ENCODE data around the gene MAPRE2. TPM values are rescaled to one million over a fixed set of nuclear protein-coding genes. Genes with fewer than 3 reads are reported as not detected.

MAPRE2 gene
- total and polyA plus RNA-seq, 2 of the 13 experiments (the other 11 are each of a cell fraction or from before 2014, with no cell fraction given), result 34.5 to 67.9 TPM

DNA sequence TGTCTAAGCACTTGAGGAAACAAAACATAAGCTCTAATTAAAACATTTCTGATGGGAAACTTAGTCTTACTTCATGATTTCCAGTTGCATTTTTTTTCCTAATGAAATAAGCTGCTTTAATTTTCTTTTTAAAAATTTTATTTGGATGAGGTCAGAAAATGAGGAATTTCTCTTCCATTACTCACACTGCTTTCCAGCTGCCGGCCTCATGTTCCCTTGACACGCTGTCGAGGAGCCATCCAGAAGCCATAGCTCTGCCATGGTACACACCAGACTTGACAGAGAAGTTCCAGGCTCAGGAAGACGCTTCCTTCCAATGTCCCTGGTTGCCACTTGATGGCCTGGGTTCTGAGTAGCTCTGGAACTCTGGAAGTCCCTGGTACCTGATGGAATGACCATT, 12.1 kb upstream of the MAPRE2 start:
- CTCF ChIA-PET (ENCODE audit: low intra/inter-chr PET ratio, low total read pairs), result no interaction called here
- TF ChIP-seq DPF2 (CRISPR knock-in tag; IDR thresholded peaks at IDR 0.05; ENCODE audit: borderline replicate concordance, low read depth), result no peak
- TF ChIP-seq, protein P1, sequence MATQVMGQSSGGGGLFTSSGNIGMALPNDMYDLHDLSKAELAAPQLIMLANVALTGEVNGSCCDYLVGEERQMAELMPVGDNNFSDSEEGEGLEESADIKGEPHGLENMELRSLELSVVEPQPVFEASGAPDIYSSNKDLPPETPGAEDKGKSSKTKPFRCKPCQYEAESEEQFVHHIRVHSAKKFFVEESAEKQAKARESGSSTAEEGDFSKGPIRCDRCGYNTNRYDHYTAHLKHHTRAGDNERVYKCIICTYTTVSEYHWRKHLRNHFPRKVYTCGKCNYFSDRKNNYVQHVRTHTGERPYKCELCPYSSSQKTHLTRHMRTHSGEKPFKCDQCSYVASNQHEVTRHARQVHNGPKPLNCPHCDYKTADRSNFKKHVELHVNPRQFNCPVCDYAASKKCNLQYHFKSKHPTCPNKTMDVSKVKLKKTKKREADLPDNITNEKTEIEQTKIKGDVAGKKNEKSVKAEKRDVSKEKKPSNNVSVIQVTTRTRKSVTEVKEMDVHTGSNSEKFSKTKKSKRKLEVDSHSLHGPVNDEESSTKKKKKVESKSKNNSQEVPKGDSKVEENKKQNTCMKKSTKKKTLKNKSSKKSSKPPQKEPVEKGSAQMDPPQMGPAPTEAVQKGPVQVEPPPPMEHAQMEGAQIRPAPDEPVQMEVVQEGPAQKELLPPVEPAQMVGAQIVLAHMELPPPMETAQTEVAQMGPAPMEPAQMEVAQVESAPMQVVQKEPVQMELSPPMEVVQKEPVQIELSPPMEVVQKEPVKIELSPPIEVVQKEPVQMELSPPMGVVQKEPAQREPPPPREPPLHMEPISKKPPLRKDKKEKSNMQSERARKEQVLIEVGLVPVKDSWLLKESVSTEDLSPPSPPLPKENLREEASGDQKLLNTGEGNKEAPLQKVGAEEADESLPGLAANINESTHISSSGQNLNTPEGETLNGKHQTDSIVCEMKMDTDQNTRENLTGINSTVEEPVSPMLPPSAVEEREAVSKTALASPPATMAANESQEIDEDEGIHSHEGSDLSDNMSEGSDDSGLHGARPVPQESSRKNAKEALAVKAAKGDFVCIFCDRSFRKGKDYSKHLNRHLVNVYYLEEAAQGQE (IDR thresholded peaks at IDR 0.05; ENCODE audit: borderline replicate concordance in 1 of 2, low read depth in 1 of 2, low read length in 2 of 2), result no peak
- no peak for TF ChIP-seq TAF15 (IDR thresholded peaks at IDR 0.05; ENCODE audit: low read depth, low read length, poor library complexity, severe bottlenecking)
- TF ChIP-seq ZNF616 (CRISPR knock-in tag; IDR thresholded peaks at IDR 0.05; ENCODE audit: low read depth), result no peak
- no peak for TF ChIP-seq GATAD2A (CRISPR knock-in tag; IDR thresholded peaks at IDR 0.05)
- TF ChIP-seq NFYC (CRISPR knock-in tag; IDR thresholded peaks at IDR 0.05), result no peak
- TF ChIP-seq HDAC2 (CRISPR knock-in tag; IDR thresholded peaks at IDR 0.05), result no peak
- TF ChIP-seq ARHGAP35 (CRISPR knock-in tag; IDR thresholded peaks at IDR 0.05; ENCODE audit: borderline replicate concordance), result no peak
- TF ChIP-seq, protein P2, sequence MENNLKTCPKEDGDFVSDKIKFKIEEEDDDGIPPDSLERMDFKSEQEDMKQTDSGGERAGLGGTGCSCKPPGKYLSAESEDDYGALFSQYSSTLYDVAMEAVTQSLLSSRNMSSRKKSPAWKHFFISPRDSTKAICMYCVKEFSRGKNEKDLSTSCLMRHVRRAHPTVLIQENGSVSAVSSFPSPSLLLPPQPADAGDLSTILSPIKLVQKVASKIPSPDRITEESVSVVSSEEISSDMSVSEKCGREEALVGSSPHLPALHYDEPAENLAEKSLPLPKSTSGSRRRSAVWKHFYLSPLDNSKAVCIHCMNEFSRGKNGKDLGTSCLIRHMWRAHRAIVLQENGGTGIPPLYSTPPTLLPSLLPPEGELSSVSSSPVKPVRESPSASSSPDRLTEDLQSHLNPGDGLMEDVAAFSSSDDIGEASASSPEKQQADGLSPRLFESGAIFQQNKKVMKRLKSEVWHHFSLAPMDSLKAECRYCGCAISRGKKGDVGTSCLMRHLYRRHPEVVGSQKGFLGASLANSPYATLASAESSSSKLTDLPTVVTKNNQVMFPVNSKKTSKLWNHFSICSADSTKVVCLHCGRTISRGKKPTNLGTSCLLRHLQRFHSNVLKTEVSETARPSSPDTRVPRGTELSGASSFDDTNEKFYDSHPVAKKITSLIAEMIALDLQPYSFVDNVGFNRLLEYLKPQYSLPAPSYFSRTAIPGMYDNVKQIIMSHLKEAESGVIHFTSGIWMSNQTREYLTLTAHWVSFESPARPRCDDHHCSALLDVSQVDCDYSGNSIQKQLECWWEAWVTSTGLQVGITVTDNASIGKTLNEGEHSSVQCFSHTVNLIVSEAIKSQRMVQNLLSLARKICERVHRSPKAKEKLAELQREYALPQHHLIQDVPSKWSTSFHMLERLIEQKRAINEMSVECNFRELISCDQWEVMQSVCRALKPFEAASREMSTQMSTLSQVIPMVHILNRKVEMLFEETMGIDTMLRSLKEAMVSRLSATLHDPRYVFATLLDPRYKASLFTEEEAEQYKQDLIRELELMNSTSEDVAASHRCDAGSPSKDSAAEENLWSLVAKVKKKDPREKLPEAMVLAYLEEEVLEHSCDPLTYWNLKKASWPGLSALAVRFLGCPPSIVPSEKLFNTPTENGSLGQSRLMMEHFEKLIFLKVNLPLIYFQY (CRISPR knock-in tag; IDR thresholded peaks at IDR 0.05; ENCODE audit: borderline replicate concordance), result no peak
- no peak for TF ChIP-seq U2AF2 (IDR thresholded peaks at IDR 0.05; ENCODE audit: low read depth, low read length)
- no peak for TF ChIP-seq ZNF430 (CRISPR knock-in tag; IDR thresholded peaks at IDR 0.05)
- TF ChIP-seq, protein P3, sequence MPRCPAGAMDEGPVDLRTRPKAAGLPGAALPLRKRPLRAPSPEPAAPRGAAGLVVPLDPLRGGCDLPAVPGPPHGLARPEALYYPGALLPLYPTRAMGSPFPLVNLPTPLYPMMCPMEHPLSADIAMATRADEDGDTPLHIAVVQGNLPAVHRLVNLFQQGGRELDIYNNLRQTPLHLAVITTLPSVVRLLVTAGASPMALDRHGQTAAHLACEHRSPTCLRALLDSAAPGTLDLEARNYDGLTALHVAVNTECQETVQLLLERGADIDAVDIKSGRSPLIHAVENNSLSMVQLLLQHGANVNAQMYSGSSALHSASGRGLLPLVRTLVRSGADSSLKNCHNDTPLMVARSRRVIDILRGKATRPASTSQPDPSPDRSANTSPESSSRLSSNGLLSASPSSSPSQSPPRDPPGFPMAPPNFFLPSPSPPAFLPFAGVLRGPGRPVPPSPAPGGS (CRISPR knock-in tag; IDR thresholded peaks at IDR 0.05), result no peak
- POLR2A ChIA-PET, result interaction anchor here (1.3 kb wide), 1 partner anchor 12 kb away, joined by 4 read pairs; the partner anchor contains the start of gene MAPRE2
- Histone ChIP-seq H3K27ac (ENCODE audit: extremely low read length, insufficient read depth, low read length) (no peak overlapping the region), H3K4me2 (ENCODE audit: low read depth, low read length) (no peak overlapping the region), H3K9me3 (ENCODE audit: low read length) (no peaks in the 10 kb centered on the region), H3K36me3 (replicated peaks in 1 of 2; ENCODE audit: control insufficient read depth in 1 of 2, insufficient read depth in 2 of 2, low read length in 2 of 2) (no peaks in the 10 kb centered on the region; a peak in 1 of 5 replicates), H4K20me1 (ENCODE audit: insufficient read depth, low read length) (no peaks in the 10 kb centered on the region), H2AFZ (ENCODE audit: low read length) (no peak overlapping the region), H3K27me3 (ENCODE audit: control insufficient read depth in 1 of 2, insufficient read depth in 2 of 2, low read length in 2 of 2) (no peaks in the 10 kb centered on the region), H3K4me1 (ENCODE audit: insufficient read depth, low read length) (peaks cover 36% of the 10 kb centered on the region), H3K9ac (ENCODE audit: insufficient read depth, low read depth, low read length) (no peak overlapping the region), H3K79me2 (ENCODE audit: insufficient read depth, low read length) (no peaks in the 10 kb centered on the region), H3K4me3 (replicated peaks in 1 of 3; ENCODE audit: insufficient read depth in 1 of 3, low read depth in 2 of 3, low read length in 3 of 3) (no peak overlapping the region)
- DNase-seq (ENCODE audit: low spot score) (no peak), ATAC-seq (no peak), FAIRE-seq (no peak)
- intact Hi-C loops (cut with micrococcal nuclease; ENCODE audit: unreplicated experiment) (loop anchor here (5.0 kb wide), 1 partner anchor 52 kb away; no protein-coding TSS in a partner anchor), in situ Hi-C loops (cut with HindIII; ENCODE audit: extremely low pct_ligation_motif_present, low pct_unique_long_range_greater_than_20kb) (no loop called here)
- WGBS (ENCODE audit: low lambda C conversion rate), result over 99% methylated on average over 4 of the region's 4 CpGs
- BruUV-seq (replicated peaks), result no TSS peak

All from HepG2 (cell line).